HG03097 (cell line): Measurements from ENCODE around the gene HMCES.
A peak's percentile ranks its signal among the peaks of the same experiment; 100 is the strongest.
"Not testable (repeated sequence)": the region's sequence is repeated elsewhere in the genome, so short reads cannot be mapped to it uniquely, and the experiment has no call there.

Source experiments
- ATAC-seq: cut with Tn5 transposase; IDR thresholded peaks from one replicate; pipeline ENCODE4 v1.9.1; 2021; ENCODE audit not compliant: unreplicated experiment, low FRiP score

HMCES gene

GRCh38 chr3:129256270-129256669 lies 22.4 kb upstream of the HMCES start:
- ATAC-seq = no peak

- ATAC-seq = no peak
Observed at GRCh38 chr3:129257609-129258008, 21.1 kb upstream of the HMCES start.

GRCh38 chr3:129259612-129260477 lies 18.8 kb upstream of the HMCES start:
- ATAC-seq = no peak

GRCh38 chr3:129260606-129261005 lies 18.1 kb upstream of the HMCES start:
- no peak for ATAC-seq

- ATAC-seq = no peak
Observed at GRCh38 chr3:129261894-129262293, 16.8 kb upstream of the HMCES start.

- ATAC-seq = no peak
Observed at GRCh38 chr3:129263161-129263910, 15.3 kb upstream of the HMCES start.

- ATAC-seq = not testable (repeated sequence)
Observed at GRCh38 chr3:129264994-129265393, 13.7 kb upstream of the HMCES start.

- ATAC-seq = no peak
Observed at GRCh38 chr3:129266651-129267050, 12.0 kb upstream of the HMCES start.

- no peak for ATAC-seq
Observed at GRCh38 chr3:129268396-129268795, 10.3 kb upstream of the HMCES start.

- ATAC-seq = no peak
Observed at GRCh38 chr3:129271674-129272073, 7.0 kb upstream of the HMCES start.

GRCh38 chr3:129276385-129276784 lies 2.3 kb upstream of the HMCES start:
- ATAC-seq = peak; percentile 71

- ATAC-seq = no peak
Observed at GRCh38 chr3:129277829-129278271, 820 bp upstream of the HMCES start.

- peak; percentile 4 for ATAC-seq
Observed at GRCh38 chr3:129278966-129279906, 566 bp downstream of the HMCES start.

GRCh38 chr3:129280183-129280582 lies 1.5 kb downstream of the HMCES start:
- ATAC-seq = no peak

- no peak for ATAC-seq
Observed at GRCh38 chr3:129281726-129282125, 3.1 kb downstream of the HMCES start.

- ATAC-seq = peak; percentile 60
Observed at GRCh38 chr3:129282727-129283327, 4.2 kb downstream of the HMCES start.

GRCh38 chr3:129286081-129286480 lies 7.4 kb downstream of the HMCES start:
- ATAC-seq = no peak

- ATAC-seq = no peak
Observed at GRCh38 chr3:129288446-129288845, 9.8 kb downstream of the HMCES start.

GRCh38 chr3:129289201-129289921 lies 10.7 kb downstream of the HMCES start:
- no peak for ATAC-seq
